Myocyte (in vitro differentiated cells): ENCODE results near the gene SIM2. TPM values are rescaled to one million over a fixed set of nuclear protein-coding genes. Genes with fewer than 3 reads are reported as not detected.

Experiments
- DNase-seq: peaks from one replicate; pipeline ENCODE4 v3.0.0-alpha.2; 2012; ENCODE audit warnings: low read depth
- total RNA-seq: library from RNA; depleted of rRNA; stranded (reverse); fragments of >200 nt; gene quantifications from 2 replicates; pipeline ENCODE4 v1.2.3, GENCODE V29; 2014

The SIM2 gene
- total RNA-seq, 1 donor from 2014 or later: 6.0 TPM

DNA sequence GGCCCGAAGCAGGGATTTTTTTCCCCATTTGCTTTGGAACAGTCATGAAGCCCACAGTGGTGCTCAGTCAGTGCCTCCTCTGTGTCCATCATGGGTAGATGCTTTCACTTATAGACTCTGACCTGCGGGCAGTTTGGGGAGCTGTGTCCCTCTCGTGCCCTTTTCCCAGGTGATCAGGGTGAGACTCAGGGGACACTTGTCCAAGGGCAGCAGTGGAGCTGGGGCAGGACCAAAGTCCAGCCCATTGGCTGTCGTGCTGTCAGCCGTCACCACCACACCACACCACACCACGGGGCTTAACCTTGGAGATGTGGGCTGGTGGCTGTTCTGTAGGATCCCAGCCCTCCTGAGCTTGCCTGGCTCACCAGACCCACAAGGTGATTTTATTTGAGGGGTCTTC is 34.9 kb downstream of the SIM2 start:
- DNase-seq: no peak

DNA sequence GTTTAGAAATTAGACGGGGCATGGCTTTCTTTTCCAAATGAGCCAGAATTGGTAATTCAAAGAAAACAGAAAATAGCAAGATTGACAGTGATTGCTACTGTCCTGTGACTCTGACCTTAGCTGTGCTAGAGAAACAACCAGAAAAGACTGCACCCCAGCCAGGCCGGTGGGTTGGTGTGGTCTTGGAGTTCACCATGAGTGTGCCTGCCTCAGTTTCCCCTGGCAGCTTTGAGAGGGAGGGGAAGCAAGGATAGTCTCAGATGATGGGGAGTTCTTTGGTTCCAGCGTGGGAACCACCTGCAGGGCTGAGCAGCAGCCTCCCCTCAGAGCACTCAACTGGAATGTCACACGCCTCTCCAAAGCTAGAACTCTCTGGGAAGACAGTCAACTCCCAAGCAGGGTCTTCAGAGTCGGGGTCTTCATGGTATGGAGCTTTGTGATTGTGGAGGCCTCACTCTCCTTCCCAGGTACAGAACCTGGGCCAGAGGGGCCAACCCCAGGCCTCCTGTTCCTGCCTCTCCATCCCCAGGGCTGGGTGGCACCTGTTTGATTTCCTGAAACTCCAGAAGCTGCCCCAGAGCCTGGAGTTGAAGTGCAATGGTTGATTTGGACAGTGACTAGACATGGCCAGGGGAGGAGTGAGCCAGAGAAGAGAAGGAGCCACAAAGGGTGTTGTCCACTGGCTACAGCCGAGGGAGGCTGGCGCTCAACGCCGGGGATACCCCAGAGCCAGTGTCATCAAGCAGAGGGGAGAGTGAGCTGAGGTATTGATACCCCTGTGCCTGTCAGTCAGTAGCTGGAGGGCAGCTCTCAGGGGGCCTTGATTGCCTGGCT is 35.7 kb downstream of the SIM2 start:
- DNase-seq: no peak

DNA sequence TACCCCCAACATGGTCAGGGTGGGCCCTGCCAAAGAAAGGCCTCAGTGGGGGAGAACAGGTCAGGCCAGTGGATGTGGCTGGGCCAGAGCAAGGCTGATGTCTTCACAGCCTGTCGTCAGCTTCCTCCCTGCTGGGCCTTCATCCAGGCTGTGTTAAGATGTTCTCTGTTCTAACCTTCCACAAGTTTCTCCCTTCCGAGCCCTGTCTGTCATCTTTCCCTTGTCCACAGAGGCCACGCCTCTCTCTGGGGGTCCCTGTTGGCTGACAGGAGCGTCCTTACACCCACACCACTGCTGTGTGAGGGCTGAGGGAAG is 36.2 kb downstream of the SIM2 start:
- no peak for DNase-seq

DNA sequence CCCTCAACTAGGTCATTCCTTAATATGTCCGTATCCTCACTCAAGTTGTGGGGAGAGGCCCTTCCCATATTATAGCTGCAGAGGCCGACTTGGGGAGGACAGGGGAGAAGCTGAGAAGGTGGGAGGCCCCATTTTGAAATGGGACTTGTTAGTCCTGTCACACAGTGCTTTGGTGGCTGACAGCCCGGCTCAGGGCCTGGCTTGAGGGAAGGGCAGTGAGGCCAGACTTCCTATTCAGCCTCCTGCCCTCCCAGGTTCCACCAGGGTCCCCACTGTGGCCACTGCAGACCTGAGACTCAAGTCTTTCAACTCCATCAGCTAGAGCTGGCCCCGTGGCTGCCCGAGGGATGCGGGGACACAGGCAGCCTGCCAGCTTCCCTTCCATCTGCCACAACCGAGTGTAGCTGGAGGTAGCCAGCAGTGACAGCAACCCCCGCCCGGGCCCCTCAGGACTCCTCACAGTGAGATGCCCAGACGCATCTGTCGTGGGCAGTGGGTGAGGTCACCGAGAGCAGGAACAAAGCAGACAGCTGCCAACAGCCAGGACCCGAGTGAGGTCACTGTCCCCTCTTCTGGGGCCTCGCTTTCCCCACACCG is 36.9 kb downstream of the SIM2 start:
- peak; percentile 88 for DNase-seq

DNA sequence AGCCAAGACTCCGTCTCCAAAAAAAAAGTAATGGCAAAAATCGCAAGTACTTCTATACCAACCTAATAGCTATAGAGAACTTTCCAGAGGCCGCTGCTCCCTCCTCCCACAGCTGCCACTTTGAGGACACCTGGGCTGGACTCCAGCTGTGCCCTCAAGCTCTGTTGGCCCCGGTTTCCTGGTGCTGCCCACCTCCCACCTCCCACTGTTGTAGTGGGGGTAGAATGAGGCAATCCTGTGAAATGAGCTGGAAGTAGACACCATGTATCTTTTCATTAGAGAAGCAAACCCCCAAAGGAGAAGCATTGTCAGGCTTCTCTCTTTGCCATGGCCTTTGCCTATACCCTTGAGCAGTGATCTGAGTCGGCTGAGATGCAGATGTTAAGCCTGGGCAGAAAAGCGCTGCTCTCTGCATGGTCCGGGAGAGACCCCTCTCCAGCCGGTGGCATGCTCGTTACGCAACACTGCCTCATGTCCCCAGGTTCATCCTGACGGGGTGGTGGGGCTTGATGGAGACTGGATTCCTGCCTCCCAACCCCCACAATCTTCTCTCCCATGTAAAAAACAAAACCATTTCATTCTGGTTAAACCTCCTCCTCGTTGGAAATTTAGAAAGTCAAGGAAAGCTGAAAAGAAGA is 39.7 kb downstream of the SIM2 start:
- DNase-seq: no peak

DNA sequence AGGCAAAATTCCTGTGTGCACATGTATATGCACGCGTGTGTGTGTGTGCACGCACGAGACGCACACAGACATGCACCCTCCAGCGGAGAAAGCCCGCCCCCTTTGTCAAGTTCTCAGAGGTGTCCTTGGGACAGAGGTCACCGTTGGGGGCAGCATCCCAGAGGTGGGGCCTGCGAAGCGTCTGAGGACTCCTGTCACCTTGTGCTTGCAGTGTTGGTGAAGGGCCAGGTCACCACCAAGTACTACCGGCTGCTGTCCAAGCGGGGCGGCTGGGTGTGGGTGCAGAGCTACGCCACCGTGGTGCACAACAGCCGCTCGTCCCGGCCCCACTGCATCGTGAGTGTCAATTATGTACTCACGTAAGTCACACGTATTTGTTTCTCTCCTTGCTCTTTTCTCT is 42.6 kb downstream of the SIM2 start:
- no peak for DNase-seq

DNA sequence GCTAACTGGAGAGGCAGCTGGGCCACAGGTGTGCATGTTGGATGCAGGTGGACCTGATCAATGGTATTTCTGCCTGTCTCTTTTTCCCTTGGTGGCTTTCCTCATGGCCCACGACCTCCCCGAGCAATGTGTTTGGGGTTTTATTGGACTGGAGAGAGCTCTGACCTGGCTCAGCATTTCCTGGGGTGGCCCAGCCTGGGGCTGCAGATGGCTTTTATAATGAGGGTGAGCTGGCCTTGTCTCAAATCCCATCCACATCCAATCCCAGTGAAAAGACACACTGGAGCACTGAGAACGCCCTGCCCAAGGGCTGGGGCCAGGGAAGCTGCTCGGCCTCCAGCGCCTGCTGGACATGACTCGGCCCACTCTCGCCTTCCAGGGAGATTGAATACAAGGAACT is 44.1 kb downstream of the SIM2 start:
- DNase-seq: no peak

DNA sequence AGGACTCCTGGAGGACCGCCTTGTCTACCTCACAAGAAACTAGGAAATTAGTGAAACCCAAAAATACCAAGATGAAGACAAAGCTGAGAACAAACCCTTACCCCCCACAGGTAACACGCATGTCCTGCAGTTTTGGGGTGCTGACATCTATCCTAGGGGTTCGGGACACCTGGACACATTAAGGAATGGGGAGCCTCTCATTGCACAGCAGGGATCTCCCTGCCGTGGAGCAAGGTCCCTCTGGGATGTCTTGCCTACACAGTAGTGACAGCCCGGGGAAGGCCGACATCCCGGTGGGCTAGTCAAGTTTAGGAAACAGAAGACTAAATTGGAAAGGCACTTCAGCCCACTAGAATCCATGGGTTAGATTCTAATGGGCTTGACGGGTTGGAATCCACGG is 44.5 kb downstream of the SIM2 start:
- DNase-seq: no peak

DNA sequence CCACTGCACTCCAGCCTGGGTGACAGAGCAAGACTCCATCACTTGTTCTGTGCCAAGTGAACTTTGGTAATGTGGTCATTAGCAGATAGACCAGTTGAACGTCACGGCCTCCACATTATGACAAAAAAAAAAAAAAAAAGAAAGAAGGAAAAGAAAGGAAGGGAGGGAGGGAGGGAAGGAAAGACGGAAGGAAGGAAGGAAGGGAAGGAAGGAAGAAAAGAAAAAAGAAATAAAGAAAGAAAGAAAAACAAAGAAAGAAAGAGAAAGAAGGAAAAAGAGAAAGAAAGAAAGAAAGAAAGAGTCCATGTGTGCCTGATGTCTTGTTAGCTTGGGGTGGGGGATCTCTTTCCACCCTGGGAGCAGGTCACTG is 45.3 kb downstream of the SIM2 start:
- no peak for DNase-seq

DNA sequence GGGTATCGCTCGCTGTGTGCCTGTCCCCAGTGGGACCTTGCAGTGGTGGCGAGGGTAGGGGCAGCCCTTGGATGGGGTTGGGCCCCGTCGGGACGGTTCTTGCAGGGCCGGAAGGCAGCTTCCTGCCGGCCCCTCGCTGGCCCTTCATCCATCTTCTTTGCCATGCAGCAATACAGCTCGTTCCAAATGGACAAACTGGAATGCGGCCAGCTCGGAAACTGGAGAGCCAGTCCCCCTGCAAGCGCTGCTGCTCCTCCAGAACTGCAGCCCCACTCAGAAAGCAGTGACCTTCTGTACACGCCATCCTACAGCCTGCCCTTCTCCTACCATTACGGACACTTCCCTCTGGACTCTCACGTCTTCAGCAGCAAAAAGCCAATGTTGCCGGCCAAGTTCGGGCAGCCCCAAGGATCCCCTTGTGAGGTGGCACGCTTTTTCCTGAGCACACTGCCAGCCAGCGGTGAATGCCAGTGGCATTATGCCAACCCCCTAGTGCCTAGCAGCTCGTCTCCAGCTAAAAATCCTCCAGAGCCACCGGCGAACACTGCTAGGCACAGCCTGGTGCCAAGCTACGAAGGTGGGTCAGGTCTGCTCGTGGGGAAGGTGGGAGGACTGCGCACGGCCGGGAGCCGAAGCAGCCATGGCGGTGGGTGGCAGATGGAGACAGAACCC is 45.8 kb downstream of the SIM2 start:
- DNase-seq: no peak

DNA sequence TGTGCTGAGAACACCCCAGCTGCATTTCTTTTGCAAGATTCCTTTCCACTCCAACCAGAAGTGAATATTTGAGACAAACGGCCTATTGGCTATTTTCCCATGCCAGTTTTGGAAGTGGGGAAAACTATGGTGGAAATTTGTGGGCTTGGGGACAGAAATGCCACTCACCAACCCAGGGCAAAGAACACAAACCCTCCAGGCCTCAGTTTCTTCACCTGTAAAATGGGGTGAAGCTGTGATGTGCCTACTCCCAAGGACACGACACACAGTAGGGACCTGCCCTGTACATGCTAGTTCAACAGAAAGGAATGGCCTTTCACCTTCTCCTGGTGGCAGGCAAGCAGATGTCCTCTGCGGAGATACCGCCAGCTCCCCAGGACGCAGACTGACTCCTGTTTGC is 46.5 kb downstream of the SIM2 start:
- DNase-seq: no peak

DNA sequence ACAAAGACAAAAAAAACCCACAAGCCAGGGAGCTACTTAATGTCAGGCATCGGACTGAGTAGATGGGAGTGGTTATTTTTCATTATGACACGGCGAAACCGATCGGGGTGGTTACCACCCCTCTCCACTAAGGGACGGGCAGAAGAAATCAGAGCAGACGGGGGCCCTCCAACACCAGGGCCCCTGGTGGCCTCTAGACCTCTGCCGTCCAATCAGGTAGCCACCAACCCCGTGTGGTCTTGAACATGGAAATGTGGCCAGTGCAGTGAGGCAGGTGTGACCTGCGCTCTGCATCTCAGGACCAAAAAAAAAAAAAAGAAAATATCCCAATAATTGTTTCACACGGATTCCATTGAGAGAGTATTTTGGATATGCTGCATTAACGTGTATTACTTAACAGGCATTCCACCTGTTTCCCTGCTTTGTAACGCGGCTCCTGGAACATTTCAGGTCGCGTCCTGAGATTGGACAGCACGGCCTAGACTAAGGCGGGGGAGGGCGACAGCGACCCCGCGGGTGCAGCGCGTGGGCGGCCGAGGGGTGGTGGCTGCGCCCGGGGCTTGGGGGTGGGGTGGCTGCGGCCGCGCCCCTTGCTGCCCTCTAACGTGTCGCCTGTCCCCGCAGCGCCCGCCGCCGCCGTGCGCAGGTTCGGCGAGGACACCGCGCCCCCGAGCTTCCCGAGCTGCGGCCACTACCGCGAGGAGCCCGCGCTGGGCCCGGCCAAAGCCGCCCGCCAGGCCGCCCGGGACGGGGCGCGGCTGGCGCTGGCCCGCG is 48.3 kb downstream of the SIM2 start:
- no peak for DNase-seq

DNA sequence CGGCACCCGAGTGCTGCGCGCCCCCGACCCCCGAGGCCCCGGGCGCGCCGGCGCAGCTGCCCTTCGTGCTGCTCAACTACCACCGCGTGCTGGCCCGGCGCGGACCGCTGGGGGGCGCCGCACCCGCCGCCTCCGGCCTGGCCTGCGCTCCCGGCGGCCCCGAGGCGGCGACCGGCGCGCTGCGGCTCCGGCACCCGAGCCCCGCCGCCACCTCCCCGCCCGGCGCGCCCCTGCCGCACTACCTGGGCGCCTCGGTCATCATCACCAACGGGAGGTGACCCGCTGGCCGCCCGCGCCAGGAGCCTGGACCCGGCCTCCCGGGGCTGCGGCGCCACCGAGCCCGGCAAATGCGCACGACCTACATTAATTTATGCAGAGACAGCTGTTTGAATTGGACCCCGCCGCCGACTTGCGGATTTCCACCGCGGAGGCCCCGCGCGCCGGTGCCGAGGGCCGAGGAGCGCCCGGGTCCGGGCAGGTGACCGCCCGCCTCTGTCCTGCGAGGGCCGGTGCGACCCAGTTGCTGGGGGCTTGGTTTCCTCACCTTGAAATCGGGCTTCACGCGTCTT is 49.0 kb downstream of the SIM2 start:
- peak; percentile 40 for DNase-seq

DNA sequence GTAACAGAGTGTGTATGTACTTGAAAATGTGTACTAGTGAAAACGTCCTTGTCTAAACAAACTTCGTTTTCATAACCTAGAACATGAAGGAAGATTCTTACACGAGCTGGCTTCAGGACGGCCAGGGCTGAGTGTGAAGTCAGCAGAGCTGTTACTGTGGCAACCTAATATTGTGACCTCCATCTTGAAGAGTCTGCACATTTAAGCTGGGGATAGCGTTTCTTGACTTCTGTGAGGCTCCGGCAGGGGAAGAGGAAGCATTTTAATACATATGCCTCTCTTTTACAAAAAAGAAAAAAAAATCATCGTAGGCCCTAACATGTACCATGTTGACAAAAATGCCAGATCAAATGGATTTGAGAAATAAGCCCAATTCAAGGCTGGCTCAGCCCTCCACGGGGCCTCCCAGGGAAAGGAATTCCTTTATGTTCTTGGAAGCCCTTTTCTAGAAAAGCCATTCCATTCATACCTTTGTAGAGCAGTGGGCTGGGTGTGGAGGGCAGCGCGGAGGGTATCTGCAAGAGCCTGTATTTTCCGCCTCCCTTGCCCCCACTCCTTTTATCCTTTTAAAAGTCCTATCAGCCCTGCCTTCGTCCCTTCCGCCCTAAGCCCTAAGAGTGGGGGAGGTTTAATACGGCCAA is 51.1 kb downstream of the SIM2 start:
- no peak for DNase-seq

DNA sequence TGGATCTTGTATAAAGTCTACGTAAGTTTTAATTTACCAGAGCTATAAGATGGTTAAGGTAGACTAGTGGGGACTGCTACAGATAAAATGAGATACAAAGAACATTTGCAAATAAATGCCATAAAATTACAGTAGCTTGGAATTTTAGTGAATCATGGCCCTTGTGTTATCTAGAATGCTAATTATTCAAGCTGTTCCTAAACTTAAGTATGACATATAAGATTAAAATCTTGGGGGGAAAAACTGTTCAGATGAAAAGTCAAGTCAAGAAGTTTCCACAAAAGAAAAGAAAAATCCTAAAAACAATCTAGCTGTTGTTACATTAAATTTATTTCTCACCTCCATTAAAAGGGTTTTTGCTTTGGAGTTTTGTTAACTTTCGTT is 51.7 kb downstream of the SIM2 start:
- DNase-seq: no peak

DNA sequence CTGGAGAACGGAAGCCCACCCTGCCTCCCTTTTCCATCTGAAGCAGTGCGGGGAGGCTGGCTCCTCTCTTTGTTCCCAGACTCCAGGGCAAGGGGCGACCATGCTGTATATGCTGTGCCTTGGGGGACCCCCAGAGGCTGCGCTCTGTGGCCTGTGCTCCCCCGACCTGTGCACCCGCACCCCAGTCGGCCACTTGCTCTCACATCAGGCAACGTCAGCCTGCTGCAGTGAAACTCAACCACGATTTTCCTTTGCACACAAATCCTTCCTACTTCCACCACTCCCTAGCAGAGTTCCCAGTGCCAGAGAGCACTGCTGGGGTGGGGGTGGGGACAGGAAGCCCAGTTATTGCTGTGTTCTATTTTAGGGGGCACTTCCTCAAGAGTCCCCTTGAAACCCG is 52.5 kb downstream of the SIM2 start:
- DNase-seq: no peak

DNA sequence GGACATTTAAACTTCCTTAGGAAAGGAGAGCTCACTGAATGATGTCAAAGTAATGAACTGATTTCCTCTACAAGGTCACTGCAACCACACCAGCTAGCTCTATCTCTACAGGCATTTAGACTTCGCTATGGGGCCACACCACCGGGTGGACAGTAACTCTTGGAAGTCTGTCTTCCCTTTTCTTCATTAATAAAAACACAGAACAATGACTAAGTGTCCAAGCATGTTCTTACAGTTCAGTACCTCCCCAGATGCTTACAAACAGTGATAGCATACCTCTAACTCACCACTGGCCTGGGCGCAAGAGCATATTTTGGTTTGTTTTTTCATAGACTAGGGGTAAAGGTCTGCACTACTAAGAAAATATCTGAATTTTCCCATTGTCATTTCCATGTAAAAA is 54.6 kb downstream of the SIM2 start:
- DNase-seq: no peak

DNA sequence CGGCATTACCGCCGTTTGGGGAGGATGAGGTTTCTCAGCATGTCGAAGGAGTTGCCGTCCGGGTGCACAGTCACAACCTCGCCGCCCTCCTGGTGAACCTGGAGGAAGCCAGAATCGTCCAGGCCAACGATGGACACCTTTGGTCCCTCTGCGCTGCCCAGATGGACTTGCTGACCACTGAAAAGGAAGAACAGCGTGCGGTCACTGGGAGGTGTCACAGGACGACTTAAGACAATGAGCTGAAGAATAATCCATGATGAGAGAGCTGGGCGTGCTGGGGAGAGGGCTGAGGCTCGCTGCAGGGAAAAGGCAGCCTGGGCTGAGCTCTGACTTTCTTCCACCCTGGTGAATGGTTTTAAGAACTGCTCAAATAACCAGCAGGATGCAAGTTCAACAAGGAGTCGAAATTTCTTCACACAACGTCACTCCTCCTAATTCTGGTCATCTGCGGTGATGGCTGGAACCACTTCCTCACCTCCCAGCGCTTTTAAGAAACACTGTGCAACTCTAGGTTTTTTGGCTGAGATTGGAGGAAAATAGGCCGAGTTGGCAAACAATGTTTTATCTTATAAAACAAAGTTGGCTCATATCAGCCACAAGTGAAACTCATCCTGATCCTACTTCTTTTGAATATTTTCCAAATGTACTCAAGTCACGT is 55.5 kb downstream of the SIM2 start:
- DNase-seq: no peak

DNA sequence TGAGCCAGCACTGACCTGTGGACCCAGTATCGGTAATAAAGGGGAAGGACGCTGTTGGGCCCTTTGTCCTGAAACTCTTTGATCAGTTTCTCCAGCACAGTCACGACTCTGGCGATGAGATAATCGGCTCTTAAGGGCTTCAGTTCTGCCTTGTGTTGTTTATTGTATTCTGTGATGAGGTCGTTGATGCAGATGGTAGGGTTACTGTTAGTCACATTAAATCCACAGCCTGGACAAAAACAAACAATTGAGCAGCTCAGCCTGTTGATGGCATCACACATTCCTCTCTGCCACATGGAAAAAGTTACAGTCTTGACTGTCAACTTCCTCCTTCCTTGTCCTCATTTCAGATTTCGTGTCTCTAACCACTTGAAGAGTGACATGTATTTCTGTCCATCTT is 57.6 kb downstream of the SIM2 start:
- no peak for DNase-seq

DNA sequence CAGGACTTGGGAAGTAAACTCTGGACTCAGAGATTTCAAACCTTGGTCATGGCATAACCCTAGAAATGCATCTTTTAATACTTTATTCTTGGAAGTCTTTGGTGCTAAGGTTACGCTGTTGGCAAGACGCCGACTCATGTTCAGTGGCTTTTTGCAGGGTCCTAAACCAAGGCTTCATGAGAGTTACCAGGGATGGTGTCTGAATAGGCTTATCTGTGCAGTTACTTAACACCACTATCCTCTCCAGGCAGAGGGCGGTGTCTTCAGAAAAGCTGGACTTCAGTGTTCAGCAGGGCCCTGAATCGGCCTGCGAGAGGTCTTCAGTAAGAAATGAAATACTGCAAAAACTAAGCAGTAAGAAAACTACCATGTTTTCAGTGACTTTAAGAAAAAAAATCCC is 58.3 kb downstream of the SIM2 start:
- DNase-seq: no peak
